Sigmoid colon (tissue), 7 donors: ENCODE results near the gene SEMA4C. TPM values are rescaled to one million over a fixed set of nuclear protein-coding genes. Genes with fewer than 3 reads are reported as not detected.
A peak's percentile ranks its signal among the peaks of the same experiment; 100 is the strongest.

Experiments
- DNase-seq: peaks from one replicate; pipeline ENCODE4 v3.0.0-alpha.2; 2019
- H3K27ac ChIP-seq, 4 donors: fragments of 200-600 bp; sonication (generic); one replicate each; pipeline ENCODE4 v1.5.1; 2016 to 2019; ENCODE audit warnings: mild to moderate bottlenecking in 1 of 4
- H3K27me3 ChIP-seq, 3 donors: fragments of 200-600 bp; sonication (generic); one replicate each; pipeline ENCODE4 v1.5.1; 2019; ENCODE audit warnings: mild to moderate bottlenecking in 1 of 3
- H3K36me3 ChIP-seq, 4 donors: fragments of 200-600 bp; sonication (generic); one replicate each; pipeline ENCODE4 v1.5.1; 2016 to 2019
- H3K4me1 ChIP-seq, 4 donors: fragments of 200-600 bp; sonication (generic); one replicate each; pipeline ENCODE4 v1.5.1; 2017 to 2019
- H3K4me3 ChIP-seq, 4 donors: fragments of 200-600 bp; sonication (generic); one replicate each; pipeline ENCODE4 v1.5.1; 2017 to 2019; ENCODE audit warnings: mild to moderate bottlenecking in 2 of 4, moderate library complexity in 1 of 4
- H3K9me3 ChIP-seq, 4 donors: fragments of 200-600 bp in 3 of 4; sonication (generic) in 3 of 4; one replicate each; pipeline versions ENCODE4 v1.5.1 to v1.6.1; 2013 to 2019
- EP300 ChIP-seq, 4 donors: sonication (generic); formaldehyde crosslinking; IDR thresholded peaks; one replicate each; pipeline ENCODE4 v1.6.1; 2017; ENCODE audit warnings: antibody characterized with exemption in 4 of 4
- POLR2A ChIP-seq, 2 donors: fragments of 450-650 bp; IDR thresholded peaks; one replicate each; pipeline ENCODE4 v1.6.1; 2016; ENCODE audit warnings: antibody characterized with exemption in 2 of 2, mild to moderate bottlenecking in 2 of 2, moderate library complexity in 2 of 2
- POLR2AphosphoS5 ChIP-seq, 4 donors: sonication (generic); formaldehyde crosslinking; IDR thresholded peaks; one replicate each; pipeline ENCODE4 v1.6.1; 2017; ENCODE audit warnings: antibody characterized with exemption in 4 of 4
- WGBS, 2 donors: extraction: QIAGEN DNeasy Blood & Tissue Kit; methylation state at CpG; one replicate each; pipeline ENCODE4 v1.1.7; 2013; 5-methylcytosine and 5-hydroxymethylcytosine counted together
- intact Hi-C: fragments of 100-400 bp; cut with DNase I; formaldehyde crosslinking; loops from one replicate; pipeline ENCODE4 v1.15.1; 2023
- polyA plus RNA-seq, 3 donors: library from polyadenylated mRNA; stranded (reverse); fragments of 200-250 nt; gene quantifications; one replicate each; pipeline ENCODE4 v1.2.3, GENCODE V29; 2013
- total RNA-seq, 4 donors: library from RNA; depleted of rRNA; stranded (reverse); fragments of >200 nt; gene quantifications; one replicate each; pipeline ENCODE4 v1.1.0, GENCODE V29; 2016
- TF ChIP-seq, protein P1 (sequence below), 4 experiments: fragments of 450-650 bp in 3 of 4; fragments of 200-600 bp in 1 of 4; IDR thresholded peaks; one replicate each; pipeline ENCODE4 v1.5.1; 2016 to 2019; ENCODE audit warnings: antibody characterized with exemption in 4 of 4, mild to moderate bottlenecking in 3 of 4, moderate library complexity in 2 of 4
- donor health status: healthy with polysubstance abuse.
- donor health status: Bipolar disorder and iron deficiency.
- donor health status: healthy.

SEMA4C gene
- total and polyA plus RNA-seq, 7 donors: 3.6 to 90.1 (median 57.1) TPM

DNA sequence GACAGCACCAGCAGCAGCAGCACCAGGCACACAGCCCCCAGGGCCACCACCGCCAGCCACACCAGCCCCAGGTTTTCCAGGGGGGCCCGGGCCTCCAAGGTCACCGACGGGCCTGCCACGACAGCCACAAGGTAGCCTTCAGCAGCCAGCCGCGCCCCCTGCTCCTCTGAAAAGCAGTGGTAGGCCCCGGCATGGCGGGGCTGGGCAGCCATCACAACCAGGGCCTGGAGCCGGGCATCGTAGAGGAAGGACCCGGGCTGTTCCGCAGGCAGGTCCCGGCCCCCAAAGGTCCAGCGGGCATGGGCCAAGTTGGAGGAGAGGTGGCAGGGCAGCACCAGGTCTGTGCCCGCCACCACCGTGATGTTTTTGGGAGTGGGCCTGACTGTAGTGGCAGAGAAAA is 8.8 kb downstream of the SEMA4C start:
- DNase-seq: peak; percentile 68
- H3K27ac ChIP-seq: peak overlapping the region in 3 of 4 donors; percentile 92 to 100 (median 92)
- H3K27me3 ChIP-seq: no peaks in the 10 kb centered on the region
- H3K4me3 ChIP-seq: no peak overlapping the region
- WGBS, 2 donors: 92 to 94% methylated on average over 17 of the region's 17 CpGs
- no peaks in the 10 kb centered on the region for H3K9me3 ChIP-seq
- TF ChIP-seq POLR2AphosphoS5 (IDR thresholded peaks at IDR 0.05): no peak
- TF ChIP-seq, protein P1, sequence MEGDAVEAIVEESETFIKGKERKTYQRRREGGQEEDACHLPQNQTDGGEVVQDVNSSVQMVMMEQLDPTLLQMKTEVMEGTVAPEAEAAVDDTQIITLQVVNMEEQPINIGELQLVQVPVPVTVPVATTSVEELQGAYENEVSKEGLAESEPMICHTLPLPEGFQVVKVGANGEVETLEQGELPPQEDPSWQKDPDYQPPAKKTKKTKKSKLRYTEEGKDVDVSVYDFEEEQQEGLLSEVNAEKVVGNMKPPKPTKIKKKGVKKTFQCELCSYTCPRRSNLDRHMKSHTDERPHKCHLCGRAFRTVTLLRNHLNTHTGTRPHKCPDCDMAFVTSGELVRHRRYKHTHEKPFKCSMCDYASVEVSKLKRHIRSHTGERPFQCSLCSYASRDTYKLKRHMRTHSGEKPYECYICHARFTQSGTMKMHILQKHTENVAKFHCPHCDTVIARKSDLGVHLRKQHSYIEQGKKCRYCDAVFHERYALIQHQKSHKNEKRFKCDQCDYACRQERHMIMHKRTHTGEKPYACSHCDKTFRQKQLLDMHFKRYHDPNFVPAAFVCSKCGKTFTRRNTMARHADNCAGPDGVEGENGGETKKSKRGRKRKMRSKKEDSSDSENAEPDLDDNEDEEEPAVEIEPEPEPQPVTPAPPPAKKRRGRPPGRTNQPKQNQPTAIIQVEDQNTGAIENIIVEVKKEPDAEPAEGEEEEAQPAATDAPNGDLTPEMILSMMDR (IDR thresholded peaks at IDR 0.05): no peak
- no peak for TF ChIP-seq EP300 (IDR thresholded peaks at IDR 0.05)
- no peak for TF ChIP-seq POLR2A (IDR thresholded peaks at IDR 0.05)
- peaks cover 45 to 62% (median 53%) of the 10 kb centered on the region in 4 donors for H3K36me3 ChIP-seq
- intact Hi-C loops: loop anchor here (10.0 kb wide), 1 partner anchor 326 kb away; the partner anchor contains the start of gene ARID5A
- peaks cover 0 to 84% (median 78%) of the 10 kb centered on the region in 4 donors for H3K4me1 ChIP-seq

DNA sequence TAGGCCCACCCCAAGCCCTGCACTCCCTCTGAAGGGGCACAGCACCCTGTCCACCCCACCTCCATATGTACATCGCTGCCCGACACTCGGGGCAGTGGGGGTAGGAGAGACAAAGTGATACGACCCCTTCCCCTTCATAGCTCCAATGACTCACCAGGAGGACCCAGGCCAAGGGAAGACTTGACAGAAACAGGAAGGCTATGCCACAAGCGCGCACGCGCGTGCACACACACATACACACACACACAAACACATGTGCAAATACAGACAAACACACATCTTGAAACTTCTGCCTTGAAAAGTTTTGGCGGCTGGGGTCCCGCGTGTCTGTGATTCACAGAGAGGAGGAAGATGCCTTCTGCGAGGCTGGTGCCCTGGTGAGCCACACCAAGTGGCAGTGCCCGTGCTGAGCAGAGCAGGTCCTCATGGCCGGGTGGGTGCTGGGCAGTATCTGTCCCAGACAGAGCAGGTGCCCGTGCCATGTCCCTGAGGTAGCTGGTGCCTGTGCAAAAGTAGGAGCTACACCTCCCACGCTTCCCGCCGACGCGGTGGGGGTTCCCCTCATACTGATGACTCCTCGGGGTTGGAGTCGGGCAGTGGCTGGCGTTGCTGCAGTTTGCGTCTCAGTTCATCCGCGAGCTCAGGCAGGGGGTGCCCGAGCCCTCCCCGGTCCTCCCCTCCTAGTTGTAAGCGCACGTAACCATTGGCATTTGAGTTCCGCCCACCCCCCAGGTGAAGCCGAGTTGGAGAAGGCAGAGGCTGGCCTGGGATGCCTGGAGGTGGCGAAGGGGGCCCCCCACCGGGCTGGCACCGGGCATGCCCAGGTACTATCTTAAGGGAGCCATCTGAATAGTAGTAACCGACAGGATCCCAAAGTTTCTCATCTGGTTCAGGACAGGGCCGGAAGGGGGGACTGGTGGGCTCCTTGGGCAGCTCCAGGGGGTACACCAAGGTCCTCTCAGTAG is 9.5 kb downstream of the SEMA4C start:
- Histone ChIP-seq H3K9me3 (no peaks in the 10 kb centered on the region), H3K36me3 (peaks cover 41 to 55% (median 46%) of the 10 kb centered on the region in 4 donors), H3K27ac (peak overlapping the region; percentile 87 to 100 (median 92)), H3K4me1 (peaks cover 0 to 79% (median 71%) of the 10 kb centered on the region in 4 donors), H3K4me3 (no peak overlapping the region), H3K27me3 (no peaks in the 10 kb centered on the region)
- 82 to 83% methylated on average over 38 of the region's 38 CpGs for whole genome bisulfite sequencing, 2 donors
- DNase-seq: peak; percentile 75
- intact Hi-C loops: loop anchor here (10.0 kb wide), 1 partner anchor 326 kb away; the partner anchor contains the start of gene ARID5A
- TF ChIP-seq EP300 (IDR thresholded peaks at IDR 0.05) (no peak), POLR2AphosphoS5 (IDR thresholded peaks at IDR 0.05) (peak; percentile 5 to 50 (median 28))
- TF ChIP-seq, protein P1 (IDR thresholded peaks at IDR 0.05): no peak

DNA sequence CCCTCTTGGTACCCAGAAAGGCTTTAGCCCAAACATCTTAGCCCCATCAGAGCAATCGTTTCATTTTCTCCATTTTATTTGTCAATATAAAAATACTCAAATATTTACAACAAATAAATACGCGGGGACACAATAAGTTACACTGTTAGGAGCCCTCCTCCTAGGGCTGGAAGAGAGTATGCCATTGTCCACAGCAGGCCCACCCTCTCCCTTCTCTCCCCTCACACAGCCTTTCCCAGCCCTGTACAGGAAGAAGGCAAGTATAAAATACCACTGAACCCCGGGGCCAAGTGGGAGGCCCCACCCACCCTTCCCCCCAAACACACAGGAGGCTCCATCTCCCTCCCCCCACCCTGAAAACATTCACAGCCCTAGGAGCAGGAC is 10.2 kb downstream of the SEMA4C start:
- peak overlapping the region; percentile 87 to 100 (median 92) for H3K27ac ChIP-seq
- H3K4me3 ChIP-seq: no peak overlapping the region
- no peak for TF ChIP-seq POLR2AphosphoS5 (IDR thresholded peaks at IDR 0.05)
- TF ChIP-seq, protein P1 (IDR thresholded peaks at IDR 0.05): no peak
- no peak for TF ChIP-seq POLR2A (IDR thresholded peaks at IDR 0.05)
- TF ChIP-seq EP300 (IDR thresholded peaks at IDR 0.05): no peak
- no peaks in the 10 kb centered on the region for H3K27me3 ChIP-seq
- no peaks in the 10 kb centered on the region for H3K9me3 ChIP-seq
- WGBS, 2 donors: 44 to 56% methylated on average over 4 of the region's 4 CpGs
- intact Hi-C loops: loop anchor here (5.0 to 10.0 kb wide), 4 partner anchors 42 to 325 kb away; partner anchors contain the start of genes ANKRD36, ARID5A, CNNM3 and CNNM4
- peaks cover 0 to 73% (median 65%) of the 10 kb centered on the region in 4 donors for H3K4me1 ChIP-seq
- H3K36me3 ChIP-seq: peaks cover 34 to 48% (median 39%) of the 10 kb centered on the region in 4 donors
- DNase-seq: no peak

DNA sequence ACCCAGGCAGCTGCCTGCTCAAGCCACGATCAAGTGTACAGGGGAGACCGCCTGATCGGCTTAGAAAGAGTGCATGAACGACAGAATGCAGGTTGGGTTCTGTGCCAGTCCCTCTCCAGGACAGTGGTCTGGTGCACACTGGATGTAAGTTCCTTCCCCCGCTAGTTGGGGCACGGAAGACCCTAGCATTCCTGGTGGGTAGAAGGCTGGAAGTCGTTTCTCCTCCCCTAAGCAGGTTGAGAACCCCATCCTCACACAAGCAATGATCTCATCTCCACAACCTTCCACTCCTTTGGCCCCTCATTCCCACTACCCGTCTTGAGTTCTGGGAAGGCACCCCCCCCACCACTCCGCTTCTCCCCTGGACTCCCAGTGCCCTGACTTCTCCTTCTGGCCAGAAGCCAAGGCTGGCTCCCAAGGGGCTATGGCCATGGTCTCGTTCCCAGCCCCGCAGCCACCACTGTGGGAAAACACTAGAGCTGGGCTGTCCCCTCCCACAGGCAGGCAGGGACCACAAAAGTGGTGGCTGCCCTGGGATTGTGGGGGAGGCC is 10.7 kb downstream of the SEMA4C start:
- peak; percentile 85 for DNase-seq
- 73% methylated on average over 11 of the region's 11 CpGs for WGBS, 2 donors
- H3K4me1 ChIP-seq: peaks cover 0 to 68% (median 61%) of the 10 kb centered on the region in 4 donors
- intact Hi-C loops: loop anchor here (5.0 kb wide), 3 partner anchors 42 to 253 kb away; partner anchors contain the start of genes ANKRD36, CNNM3 and CNNM4
- H3K9me3 ChIP-seq: no peaks in the 10 kb centered on the region
- peak overlapping the region; percentile 87 to 100 (median 92) for H3K27ac ChIP-seq
- TF ChIP-seq EP300 (IDR thresholded peaks at IDR 0.05) (no peak), POLR2AphosphoS5 (IDR thresholded peaks at IDR 0.05) (peak in 3 of 4 donors; percentile 0 to 29 (median 20))
- TF ChIP-seq, protein P1 (IDR thresholded peaks at IDR 0.05): no peak
- H3K4me3 ChIP-seq: peak overlapping the region in 3 of 4 donors; percentile 69 to 85 (median 78)
- no peaks in the 10 kb centered on the region for H3K27me3 ChIP-seq
- H3K36me3 ChIP-seq: peaks cover 29 to 46% (median 35%) of the 10 kb centered on the region in 4 donors
